ENCODE measurements around the gene ACSBG1.

The ACSBG1 gene

GRCh38 chr15:78234515-78235040, at the start of gene ACSBG1:
Gene ACSBG1 (minus strand): TSS chr15:78234565. CDS start chr15:78234501, 64 bp downstream.
- no peak for DNase-seq

GRCh38 chr15:78282324-78282723, 48.0 kb upstream of the ACSBG1 start:
- DNase-seq, result no peak

- no peak for DNase-seq
These were observed 46.1 kb upstream of the ACSBG1 start for GRCh38 chr15:78280319-78281072.

DNA sequence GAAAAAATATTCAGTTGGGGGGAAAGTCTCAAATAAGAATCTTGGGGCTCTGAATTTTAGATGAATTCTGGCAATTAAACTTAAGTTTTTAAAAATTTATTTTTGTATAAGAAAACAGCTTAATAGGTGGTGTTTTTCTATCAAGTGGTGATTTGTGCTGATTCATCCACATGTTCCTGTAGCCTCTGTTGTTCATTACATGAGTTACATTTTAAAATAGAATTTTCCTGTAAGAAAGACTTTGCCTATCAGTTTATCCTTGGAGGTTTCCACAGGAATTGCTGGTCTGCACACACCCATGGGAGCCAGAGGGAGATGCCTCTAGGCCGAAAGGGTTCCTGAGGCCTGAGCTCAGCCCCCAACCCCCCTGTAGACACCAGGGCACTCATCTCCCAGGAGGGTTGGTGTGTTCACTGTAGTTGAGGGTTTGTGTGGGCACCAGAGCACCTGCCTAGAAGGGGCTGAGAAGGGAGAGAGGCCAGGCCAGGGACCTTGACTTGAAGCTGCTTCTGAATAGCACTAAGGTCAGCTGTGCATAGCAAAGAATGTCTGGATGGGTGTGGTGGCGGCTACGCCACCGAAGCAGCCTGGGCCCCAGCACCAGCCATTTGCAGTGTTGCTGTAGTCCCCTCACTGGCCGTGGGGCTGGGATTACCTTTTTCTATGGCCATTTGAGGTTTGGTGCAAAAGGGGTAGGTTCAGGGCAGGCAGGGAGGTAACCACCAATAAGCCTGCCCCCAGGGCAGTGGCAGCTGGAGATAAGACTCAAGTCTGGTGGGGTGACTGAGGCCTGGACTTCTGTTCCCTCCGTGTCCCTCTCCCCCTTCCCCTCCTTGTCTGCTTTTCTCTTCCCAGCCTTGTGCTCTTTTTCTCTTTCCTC, 41.9 kb upstream of the ACSBG1 start:
- DNase-seq, result no peak

DNA sequence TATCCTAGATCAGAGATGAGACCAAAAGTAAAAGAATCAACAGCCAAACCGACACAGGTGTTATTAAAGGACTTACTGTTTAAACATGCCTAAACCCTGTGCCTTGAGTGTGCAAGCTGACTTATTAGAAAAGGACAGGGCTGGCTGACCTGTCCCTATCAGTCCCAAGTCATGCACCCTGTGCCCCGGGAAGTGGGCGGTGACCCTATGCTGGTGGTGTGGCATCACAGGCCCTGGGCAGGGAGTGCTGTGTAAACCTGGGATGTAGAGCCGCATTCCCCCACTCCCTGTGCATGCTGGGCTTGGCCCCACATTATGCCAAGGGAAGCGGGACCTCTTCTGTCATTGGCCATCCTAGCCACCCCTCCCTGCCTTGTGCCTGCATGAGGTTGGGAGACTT, 40.6 kb upstream of the ACSBG1 start:
- no peak for DNase-seq

- no peak for DNase-seq
These were observed 38.4 kb upstream of the ACSBG1 start for GRCh38 chr15:78272776-78273175.

- no peak for DNase-seq
These were observed 38.0 kb upstream of the ACSBG1 start for GRCh38 chr15:78272316-78272715.

- DNase-seq, result no peak
These were observed 32.4 kb upstream of the ACSBG1 start for GRCh38 chr15:78266806-78267205.

GRCh38 chr15:78266229-78266628, 31.9 kb upstream of the ACSBG1 start:
- no peak for DNase-seq

GRCh38 chr15:78265752-78266224, 31.4 kb upstream of the ACSBG1 start:
- no peak for DNase-seq

DNA sequence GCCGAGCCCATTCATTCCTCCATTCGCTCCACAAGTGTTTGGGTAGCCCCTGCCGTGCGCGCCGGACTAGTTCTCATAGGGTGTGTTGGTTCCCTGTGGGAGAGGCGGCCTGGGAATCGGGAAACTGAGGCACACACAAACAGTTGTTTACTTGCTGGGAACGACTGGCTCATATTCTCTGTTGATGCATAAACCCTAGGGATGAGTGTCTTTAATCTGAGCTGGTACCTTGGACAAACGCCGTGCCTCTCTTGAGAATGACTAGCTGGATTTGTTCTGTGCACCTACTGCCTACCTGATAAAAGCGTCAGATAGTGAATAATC, 30.7 kb upstream of the ACSBG1 start:
- no peak for DNase-seq

- peak; percentile 87 for DNase-seq
These were observed 30.2 kb upstream of the ACSBG1 start, which contains the start of gene DNAJA4 for GRCh38 chr15:78264304-78265136. Gene DNAJA4 (plus strand): TSS chr15:78264562. CDS start chr15:78264764, 202 bp downstream.

GRCh38 chr15:78263907-78264303, 29.5 kb upstream of the ACSBG1 start:
- no peak for DNase-seq

GRCh38 chr15:78263351-78263781, 29.0 kb upstream of the ACSBG1 start:
- no peak for DNase-seq

GRCh38 chr15:78261062-78261461, 26.7 kb upstream of the ACSBG1 start:
- no peak for DNase-seq

GRCh38 chr15:78260489-78260888, 26.1 kb upstream of the ACSBG1 start:
- no peak for DNase-seq

DNA sequence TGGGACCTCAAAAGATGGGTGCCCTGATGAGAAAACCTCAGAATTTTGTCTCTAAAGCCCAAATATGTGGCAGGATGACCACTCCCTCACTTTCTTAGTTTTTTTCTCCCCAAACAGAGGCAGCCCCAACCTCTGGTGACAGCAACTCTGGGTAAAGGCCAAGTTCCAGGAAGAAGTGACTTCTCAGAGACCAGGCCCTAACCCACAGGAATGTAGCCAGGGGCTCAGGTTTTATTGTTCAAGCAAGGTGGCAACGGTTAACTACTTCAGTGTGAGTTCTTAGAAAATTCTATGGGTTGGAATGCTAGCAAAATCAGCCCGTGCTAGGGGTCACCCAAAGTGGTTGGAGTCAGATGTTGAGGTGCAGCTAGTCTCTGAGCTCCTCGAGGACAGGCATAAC, 24.9 kb upstream of the ACSBG1 start:
- DNase-seq, result no peak

DNA sequence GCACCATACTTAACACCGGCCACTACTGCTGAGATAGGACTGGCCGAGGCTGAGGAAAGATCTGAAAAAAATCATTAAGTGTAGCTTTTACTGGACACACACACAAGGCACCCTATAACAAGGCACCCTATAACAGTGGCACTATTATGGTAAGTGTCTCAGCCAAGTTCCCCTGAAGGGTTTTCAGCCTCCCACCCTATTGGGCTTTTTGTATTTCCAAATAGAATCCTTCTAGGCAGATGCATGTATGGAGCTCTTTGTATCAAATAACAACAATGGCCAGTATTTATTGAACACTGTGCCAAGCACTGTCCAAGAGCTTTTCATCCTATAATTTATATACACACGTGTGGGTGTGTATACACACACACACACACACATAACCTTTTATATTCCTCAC, 23.3 kb upstream of the ACSBG1 start:
- DNase-seq, result no peak

GRCh38 chr15:78256044-78256437, 21.7 kb upstream of the ACSBG1 start:
- no peak for DNase-seq

- no peak for DNase-seq
These were observed 21.2 kb upstream of the ACSBG1 start for GRCh38 chr15:78255421-78256043.

GRCh38 chr15:78251136-78251535, 16.8 kb upstream of the ACSBG1 start:
- no peak for DNase-seq

DNA sequence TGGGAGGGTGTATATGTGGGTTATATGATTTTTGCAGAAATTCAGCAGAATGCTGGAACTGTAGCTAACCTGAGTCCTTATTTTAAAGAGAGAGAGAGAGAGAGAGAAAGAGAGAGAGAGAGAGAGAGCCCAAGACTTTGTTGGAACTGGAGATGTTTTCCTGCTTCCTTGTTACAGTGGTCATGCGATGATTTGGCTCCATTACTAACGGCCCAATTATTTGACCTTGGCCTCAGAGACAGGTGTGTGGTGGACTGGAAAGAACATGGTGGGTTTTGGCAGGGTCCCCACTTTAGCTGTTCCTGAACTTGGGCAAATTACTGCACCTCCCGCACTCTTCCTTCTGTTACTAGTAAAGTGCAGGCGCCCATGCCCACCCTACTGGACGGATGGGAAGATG, 14.8 kb upstream of the ACSBG1 start:
- no peak for DNase-seq
